ENCODE results near the gene RTTN.

DNA sequence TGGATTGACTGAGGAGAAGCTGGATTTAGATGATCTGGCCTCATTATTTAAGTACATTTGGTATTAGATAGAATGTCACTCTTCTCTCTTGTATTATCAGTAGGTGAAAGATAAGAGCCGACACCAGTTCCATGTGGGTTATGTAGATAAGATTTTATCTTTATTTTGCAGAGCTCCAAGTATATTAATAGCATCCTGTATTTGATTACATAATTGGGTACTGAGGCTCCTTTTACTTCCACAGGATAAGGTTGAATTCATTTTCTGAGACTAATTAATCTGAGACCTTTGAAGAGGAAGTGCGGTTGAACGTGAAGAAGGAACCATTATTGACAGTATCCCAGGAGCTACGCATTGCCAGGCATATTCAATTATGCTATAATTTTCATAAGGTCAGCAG, 225.0 kb downstream of the RTTN start:
- TF ChIP-seq, protein P1, sequence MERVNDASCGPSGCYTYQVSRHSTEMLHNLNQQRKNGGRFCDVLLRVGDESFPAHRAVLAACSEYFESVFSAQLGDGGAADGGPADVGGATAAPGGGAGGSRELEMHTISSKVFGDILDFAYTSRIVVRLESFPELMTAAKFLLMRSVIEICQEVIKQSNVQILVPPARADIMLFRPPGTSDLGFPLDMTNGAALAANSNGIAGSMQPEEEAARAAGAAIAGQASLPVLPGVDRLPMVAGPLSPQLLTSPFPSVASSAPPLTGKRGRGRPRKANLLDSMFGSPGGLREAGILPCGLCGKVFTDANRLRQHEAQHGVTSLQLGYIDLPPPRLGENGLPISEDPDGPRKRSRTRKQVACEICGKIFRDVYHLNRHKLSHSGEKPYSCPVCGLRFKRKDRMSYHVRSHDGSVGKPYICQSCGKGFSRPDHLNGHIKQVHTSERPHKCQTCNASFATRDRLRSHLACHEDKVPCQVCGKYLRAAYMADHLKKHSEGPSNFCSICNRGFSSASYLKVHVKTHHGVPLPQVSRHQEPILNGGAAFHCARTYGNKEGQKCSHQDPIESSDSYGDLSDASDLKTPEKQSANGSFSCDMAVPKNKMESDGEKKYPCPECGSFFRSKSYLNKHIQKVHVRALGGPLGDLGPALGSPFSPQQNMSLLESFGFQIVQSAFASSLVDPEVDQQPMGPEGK (CRISPR knock-in tag; IDR thresholded peaks at IDR 0.05; ENCODE audit: borderline replicate concordance) = no peak
- TF ChIP-seq, protein P2, sequence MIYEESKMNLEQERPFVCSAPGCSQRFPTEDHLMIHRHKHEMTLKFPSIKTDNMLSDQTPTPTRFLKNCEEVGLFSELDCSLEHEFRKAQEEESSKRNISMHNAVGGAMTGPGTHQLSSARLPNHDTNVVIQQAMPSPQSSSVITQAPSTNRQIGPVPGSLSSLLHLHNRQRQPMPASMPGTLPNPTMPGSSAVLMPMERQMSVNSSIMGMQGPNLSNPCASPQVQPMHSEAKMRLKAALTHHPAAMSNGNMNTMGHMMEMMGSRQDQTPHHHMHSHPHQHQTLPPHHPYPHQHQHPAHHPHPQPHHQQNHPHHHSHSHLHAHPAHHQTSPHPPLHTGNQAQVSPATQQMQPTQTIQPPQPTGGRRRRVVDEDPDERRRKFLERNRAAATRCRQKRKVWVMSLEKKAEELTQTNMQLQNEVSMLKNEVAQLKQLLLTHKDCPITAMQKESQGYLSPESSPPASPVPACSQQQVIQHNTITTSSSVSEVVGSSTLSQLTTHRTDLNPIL (CRISPR knock-in tag; IDR thresholded peaks at IDR 0.05; ENCODE audit: low read depth) = no peak
- no peak for TF ChIP-seq BACH2 (CRISPR knock-in tag; IDR thresholded peaks at IDR 0.05; ENCODE audit: borderline replicate concordance)
